ENCODE measurements around the gene SLC25A34.

The SLC25A34 gene

DNA sequence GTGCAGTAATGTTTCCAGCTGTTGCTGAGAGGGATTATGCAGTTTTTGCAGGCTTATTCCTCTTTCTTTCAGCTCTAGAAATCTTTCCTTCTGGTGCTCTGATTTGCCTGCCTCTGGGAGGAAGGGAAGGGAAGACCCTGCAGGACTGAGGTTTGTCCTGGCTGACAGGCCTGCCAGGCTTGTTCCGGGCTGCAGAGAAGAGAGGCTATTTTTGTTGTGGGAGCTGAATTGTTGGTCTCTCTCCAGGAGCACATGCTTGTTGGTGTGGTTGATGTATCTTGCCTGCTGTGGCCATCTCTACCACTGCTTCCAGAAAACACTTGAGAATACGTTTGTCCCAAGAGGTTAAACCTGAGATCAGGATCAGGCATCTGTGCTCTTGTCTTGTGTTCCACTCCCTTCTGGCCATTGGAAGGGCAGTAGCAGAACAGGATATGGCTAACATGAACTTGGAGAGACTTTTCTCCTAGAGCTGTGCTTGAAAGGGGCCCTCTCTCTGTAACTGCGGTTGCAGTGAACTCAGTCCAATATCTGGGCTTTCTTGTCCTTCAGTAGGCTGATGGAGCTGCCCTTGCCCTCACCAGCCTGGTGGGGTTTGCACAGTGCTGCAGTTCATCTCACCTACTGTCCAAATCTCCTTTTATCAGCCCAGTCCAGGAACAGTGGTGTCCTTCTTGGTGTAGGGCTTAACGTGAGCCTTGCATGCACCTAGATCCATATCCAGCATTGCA lies 21.5 kb upstream of the SLC25A34 start:
- no peak for FAIRE-seq

DNA sequence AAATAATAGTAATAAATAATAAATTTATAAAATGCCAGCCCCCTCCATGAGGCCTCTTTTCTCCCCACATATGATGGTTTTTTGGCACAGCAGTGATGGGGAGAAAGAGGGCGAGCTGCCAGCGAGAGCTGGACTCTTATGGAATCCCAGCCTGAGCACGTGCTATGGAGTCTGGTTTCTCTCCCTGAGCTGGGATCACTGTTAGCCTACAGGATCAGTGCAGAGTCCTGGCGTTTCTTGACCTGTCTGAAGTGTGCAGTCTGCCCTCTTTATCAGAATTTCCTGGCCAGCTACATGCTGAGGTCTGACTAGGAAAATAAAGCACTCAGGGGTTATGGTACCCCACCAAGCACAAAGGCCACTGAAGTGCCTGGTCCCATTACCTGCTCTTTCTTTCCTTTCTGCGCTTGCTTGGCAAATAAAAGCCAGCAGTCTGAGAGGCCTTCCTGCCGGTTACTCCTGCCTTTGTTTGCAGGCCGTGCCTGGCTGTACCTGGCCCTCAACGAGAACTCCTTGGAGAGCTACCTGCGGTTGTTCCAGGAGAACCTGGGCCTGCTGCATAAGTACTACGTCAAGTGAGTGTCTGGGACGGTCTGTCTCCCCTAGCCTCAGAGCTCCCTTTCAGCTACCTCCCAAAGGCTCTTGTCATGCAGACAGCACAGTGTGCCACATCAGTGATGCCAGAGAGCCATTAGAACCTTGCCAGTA lies 18.5 kb upstream of the SLC25A34 start:
- no peak for FAIRE-seq

DNA sequence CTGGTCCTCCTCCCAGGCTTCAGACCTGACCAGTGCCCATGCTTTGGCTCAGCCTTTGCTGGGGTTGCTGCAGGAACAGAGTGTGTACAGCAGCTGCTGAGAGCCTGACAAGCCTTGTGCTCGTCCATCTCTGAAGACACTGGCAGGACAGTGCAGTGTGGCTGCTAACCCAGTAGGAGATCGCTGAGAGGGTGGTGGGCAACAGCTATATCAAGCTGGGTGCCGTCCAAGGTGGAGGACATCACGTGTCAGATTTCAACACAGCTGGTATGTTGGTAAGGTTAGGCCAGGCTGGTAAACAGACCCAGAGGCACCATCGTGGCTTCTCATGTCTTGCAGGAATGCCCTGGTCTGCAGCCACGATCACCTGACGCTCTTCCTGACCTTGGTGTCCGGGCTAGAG lies 17.9 kb upstream of the SLC25A34 start:
- no peak for FAIRE-seq

DNA sequence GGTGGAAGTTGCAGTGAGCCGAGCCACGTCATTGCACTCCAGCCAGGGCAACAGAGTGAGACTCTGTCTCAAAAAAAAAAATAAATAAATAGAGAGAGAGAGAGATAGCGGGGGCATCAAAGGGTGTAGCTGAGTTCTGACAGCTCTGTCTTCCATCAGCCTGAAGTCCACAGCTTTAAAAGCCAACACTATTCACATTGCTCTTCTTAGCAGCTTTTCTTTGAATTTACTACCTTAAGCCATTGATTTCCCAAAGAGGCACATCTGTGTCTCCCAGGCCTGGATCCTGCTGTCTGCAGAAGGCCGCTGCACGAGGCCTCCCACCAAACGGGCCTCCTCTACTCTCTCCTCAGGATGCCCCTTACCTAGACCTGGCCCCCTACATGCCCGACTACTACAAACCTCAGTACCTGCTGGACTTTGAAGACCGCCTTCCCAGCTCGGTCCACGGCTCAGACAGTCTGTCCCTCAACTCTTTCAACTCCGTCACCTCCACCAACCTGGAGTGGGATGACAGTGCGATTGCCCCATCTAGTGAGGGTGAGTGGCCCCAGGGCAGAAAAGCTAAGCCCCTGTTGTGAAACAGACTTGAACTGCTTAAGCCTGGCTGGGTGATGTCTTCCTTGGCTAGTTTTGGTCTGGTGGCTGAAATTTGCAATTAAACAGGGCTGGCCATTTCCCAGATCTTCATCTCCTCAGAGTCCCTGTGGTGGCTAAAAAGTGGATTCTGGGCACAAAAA lies 16.5 kb upstream of the SLC25A34 start:
- no peak for FAIRE-seq

DNA sequence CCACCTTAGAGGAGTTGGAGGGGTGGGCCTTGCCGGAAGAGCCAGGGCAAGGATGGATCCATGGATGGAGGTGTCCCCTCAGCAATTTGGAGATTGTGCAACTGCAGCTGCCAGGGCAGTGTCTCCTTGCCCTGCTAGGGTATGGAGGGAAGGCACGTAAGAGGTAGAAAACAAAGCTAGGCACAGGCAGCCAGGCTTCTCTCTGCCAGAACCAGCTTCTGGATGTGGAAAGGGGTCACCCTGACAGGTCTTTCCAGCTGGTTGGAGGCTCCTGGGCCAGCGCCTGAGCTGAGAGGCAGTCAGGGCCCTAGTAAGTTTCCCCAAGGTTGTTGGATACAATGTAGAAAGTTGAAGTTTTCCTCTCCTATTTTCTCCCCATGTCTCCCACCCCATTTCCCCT lies 15.2 kb upstream of the SLC25A34 start:
- no peak for FAIRE-seq

DNA sequence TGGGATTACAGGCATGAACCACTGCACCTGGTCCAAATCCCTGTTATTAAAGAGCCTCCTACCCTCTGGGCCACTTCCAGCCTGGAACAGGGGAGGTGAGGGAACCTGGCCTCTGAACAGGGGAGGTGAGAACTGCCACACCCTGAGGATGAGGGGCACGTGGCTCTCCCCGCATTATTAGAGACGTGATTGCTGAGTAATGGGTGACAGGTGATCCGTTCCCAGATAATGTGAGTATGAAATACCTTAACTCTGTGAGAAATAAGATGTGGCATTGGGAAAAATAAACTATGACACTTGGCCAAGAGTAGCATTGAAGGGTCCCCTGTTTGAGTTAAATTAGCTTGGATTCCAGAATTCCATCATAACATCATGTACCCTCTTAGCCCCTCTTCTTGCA lies 13.6 kb upstream of the SLC25A34 start:
- no peak for FAIRE-seq

GRCh38 chr1:15722836-15723532 lies 13.1 kb upstream of the SLC25A34 start:
- no peak for FAIRE-seq

GRCh38 chr1:15723631-15724246 lies 12.3 kb upstream of the SLC25A34 start:
- FAIRE-seq, result peak; percentile 43

DNA sequence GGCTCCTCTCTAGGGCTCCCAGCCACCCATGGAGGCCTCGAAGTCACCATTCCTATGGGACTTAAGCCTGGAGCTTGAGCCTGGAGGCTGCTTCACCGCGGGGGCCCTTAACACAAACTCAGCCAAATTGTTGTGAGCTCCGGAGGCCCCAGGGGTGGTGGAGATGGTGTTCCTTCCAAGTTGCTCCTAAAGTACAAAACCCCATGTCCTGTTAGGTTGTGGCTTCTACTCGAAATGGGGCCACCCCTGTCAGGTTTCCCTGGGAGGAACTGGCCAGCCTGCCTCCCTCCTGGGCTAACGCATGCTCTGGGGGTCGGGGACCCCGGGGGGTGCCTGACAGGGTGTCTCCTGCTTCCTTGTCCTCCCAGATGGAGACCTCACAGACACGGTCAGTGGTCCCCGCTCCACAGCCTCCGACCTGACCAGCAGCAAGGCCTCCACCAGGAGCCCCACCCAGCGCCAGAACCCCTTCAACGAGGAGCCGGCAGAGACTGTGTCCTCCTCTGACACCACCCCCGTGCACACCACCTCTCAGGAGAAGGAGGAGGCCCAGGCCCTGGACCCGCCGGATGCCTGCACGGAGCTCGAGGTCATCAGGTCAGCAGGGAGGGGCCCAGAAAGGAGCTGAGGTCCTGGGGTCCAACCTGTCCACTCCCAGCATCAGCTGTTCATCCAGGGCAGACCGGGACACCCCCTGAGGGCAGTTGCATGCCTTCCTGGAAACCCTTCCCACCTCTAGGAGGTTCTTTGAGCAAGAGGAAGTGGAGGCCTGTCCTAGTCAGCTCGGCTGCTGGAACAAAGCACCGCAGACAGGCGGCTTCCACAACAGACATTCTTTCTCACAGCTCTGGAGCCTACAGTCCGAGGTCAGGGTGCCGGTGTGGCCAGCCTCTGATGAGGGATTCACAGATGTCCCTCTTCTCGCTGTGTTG lies 10.8 kb upstream of the SLC25A34 start:
- no peak for FAIRE-seq

- FAIRE-seq, result no peak
Measured at GRCh38 chr1:15726508-15726907, 9.6 kb upstream of the SLC25A34 start.

DNA sequence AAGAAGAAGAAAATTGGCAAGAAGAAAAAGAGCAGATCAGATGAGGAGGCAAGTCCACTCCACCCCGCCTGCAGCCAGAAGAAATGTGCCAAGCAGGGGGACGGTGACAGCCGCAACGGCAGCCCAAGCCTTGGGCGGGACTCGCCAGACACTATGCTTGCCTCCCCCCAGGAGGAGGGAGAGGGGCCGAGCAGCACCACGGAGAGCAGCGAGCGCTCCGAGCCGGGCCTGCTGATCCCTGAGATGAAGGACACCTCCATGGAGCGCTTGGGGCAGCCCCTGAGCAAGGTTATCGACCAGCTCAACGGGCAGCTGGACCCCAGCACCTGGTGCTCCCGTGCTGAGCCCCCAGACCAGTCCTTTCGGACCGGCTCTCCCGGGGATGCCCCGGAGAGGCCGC lies 9.0 kb upstream of the SLC25A34 start:
- FAIRE-seq, result no peak

DNA sequence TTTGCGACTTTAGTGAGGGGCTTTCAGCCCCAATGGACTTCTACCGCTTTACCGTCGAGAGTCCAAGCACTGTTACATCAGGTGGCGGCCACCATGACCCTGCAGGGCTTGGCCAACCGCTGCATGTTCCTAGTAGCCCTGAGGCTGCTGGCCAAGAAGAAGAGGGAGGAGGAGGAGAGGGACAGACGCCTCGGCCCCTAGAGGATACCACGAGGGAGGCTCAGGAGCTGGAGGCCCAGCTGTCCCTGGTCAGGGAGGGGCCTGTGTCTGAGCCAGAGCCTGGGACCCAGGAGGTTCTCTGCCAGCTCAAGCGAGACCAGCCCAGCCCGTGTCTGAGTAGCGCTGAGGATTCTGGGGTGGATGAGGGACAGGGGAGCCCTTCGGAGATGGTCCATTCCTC lies 8.6 kb upstream of the SLC25A34 start:
- FAIRE-seq, result no peak

- FAIRE-seq, result no peak
Measured at GRCh38 chr1:15727866-15728534, 8.1 kb upstream of the SLC25A34 start.

GRCh38 chr1:15728937-15729657 lies 7.0 kb upstream of the SLC25A34 start:
- no peak for FAIRE-seq

GRCh38 chr1:15730423-15730822 lies 5.6 kb upstream of the SLC25A34 start:
- FAIRE-seq, result no peak

DNA sequence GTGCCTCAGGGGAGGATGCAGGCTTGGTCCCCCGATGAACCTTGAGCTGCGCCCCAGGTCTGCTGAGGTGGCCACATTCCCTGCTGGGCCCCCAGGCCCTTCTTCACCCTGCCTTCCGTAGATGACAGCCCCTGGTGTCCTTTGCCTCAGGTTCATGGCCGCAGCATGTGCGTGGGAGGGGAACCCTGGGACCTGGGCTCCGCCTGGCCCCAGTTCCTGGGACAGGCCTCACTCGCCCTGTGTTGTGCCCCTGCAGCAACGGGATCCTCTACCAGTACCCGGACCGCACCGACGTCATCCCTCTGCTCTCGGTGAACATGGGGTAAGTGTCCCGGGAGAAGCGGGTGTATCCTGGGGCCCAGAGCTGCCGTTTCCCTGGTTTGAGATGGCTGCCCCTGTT lies 5.1 kb upstream of the SLC25A34 start:
- no peak for FAIRE-seq

DNA sequence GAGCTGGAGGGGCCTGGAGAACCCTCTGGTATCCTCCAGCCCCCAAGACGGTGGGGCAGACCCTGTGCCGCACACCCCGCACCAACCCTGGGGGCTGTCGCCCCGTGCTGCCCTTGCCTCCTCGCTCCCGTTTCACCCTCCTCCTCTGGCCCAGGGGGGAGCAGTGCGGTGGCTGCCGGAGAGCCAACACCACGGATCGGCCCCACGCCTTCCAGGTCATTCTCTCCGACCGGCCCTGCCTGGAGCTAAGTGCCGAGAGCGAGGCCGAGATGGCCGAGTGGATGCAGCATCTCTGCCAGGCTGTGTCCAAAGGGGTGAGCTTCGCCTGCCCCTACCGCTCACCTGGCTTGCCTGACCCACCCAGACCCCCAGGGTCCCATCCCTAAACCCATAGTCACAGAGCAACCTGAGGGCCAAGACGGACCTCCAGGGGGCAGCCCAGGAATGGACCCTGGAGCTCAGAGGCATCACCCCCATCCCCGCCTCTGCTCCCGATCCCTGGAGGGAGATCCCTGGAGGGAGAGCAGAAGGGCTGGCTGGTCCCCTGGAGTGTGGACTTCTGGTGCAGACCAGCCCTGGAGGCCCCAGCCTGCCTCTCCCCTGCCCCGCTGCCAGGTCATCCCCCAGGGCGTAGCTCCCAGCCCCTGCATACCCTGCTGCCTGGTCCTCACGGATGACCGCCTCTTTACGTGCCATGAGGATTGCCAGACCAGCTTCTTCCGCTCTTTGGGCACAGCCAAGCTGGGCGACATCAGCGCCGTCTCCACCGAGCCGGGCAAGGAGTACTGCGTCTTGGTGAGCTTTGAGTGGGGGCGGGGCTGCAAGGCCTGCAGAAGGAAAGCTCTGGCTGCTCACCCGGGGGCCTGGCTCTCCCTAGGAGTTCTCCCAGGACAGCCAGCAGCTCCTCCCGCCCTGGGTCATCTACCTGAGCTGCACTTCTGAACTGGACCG lies 4.0 kb upstream of the SLC25A34 start:
- no peak for FAIRE-seq

DNA sequence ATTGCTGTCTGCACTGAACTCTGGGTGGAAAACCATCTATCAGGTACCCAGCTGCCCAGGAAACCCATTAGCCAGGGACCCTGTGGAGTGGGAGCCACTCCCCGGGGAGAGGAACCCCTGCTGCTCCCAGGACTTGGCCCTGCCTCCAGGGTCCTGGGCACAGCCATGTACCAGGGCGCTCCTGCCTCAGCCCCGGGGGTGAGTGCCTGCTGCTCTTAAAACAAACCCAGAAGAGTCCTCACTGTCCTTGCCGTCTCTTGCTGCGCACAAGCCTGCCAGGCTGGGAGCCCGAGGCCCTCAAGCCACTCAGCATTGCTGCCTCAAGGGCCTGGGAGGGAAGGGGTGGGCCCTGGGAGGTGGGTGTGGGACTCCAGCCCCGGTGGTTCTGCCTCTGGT lies 3.4 kb upstream of the SLC25A34 start:
- no peak for FAIRE-seq

GRCh38 chr1:15733218-15733725 lies 2.8 kb upstream of the SLC25A34 start:
- no peak for FAIRE-seq
